Spleen (tissue), 7 donors: ENCODE results near the gene CNKSR2.

Source experiments
- POLR2A ChIP-seq, 3 donors: fragments of 450-650 bp; IDR thresholded peaks; one replicate each; pipeline ENCODE4 v1.5.1; 2017; ENCODE audit warnings: antibody characterized with exemption in 3 of 3, mild to moderate bottlenecking in 1 of 3
- TF ChIP-seq, protein P1 (sequence below), 11 experiments: fragments of 200-600 bp in 7 of 11; fragments of 450-650 bp in 4 of 11; sonication (generic) in 4 of 11; IDR thresholded peaks in 8 of 11; conservative IDR thresholded peaks in 3 of 11; 1 replicate in 7 of 11; 2 replicates in 4 of 11; pipeline versions ENCODE4 v1.4.0 to v1.8.0; 2016 to 2021; ENCODE audit warnings: antibody characterized with exemption in 11 of 11, inconsistent platforms in 4 of 11, mild to moderate bottlenecking in 1 of 11
- donor health status: DM: no; HTN: no; CAD: no; lungs with moderate emphysema.
- donor health status: DM: no; HTN: no; CAD: no.
- donor health status: DM: no; HTN: no; CAD: no.

DNA sequence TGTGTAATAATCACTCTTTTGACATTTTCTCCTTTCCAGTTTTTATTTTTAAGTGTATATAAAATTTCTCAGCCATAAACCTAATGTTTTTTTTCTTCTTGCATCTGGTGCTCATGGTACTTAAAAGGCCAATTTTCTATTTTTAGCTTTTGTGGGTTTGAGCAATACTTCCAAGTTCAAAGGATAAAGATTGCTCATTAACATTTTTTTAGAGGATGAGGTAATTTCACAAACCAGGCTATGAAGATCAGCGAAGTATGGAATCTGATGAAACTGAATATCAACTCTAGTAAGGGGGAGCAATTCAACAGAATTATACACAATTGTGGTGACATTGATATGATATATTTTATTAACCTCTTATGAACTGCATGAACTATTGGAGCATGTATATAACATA is 309.7 kb downstream of the CNKSR2 start:
- TF ChIP-seq, protein P1, sequence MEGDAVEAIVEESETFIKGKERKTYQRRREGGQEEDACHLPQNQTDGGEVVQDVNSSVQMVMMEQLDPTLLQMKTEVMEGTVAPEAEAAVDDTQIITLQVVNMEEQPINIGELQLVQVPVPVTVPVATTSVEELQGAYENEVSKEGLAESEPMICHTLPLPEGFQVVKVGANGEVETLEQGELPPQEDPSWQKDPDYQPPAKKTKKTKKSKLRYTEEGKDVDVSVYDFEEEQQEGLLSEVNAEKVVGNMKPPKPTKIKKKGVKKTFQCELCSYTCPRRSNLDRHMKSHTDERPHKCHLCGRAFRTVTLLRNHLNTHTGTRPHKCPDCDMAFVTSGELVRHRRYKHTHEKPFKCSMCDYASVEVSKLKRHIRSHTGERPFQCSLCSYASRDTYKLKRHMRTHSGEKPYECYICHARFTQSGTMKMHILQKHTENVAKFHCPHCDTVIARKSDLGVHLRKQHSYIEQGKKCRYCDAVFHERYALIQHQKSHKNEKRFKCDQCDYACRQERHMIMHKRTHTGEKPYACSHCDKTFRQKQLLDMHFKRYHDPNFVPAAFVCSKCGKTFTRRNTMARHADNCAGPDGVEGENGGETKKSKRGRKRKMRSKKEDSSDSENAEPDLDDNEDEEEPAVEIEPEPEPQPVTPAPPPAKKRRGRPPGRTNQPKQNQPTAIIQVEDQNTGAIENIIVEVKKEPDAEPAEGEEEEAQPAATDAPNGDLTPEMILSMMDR (IDR thresholded peaks at IDR 0.05 in 8 of 11, conservative IDR thresholded peaks at IDR 0.05 in 3 of 11), result no peak
- no peak for TF ChIP-seq POLR2A (IDR thresholded peaks at IDR 0.05)
